ENCODE results near the gene TP53TG5. TPM values are rescaled to one million over a fixed set of nuclear protein-coding genes. Genes with fewer than 3 reads are reported as not detected.

The TP53TG5 gene
- total RNA-seq, result not detected

GRCh38 chr20:45378191-45378590, at the start of gene TP53TG5:
Gene TP53TG5, minus strand, starts transcription at chr20:45378325. Its CDS starts 89 bp downstream, at chr20:45378236.
- DNase-seq, result no peak

- no peak for DNase-seq
Observed at GRCh38 chr20:45427236-45428149, 49.4 kb upstream of the TP53TG5 start.

- DNase-seq, result no peak
Observed at GRCh38 chr20:45426320-45427016, 48.3 kb upstream of the TP53TG5 start.

GRCh38 chr20:45425561-45425960, 47.4 kb upstream of the TP53TG5 start:
- no peak for DNase-seq

- DNase-seq, result no peak
Observed at GRCh38 chr20:45423700-45424099, 45.6 kb upstream of the TP53TG5 start.

- DNase-seq, result no peak
Observed at GRCh38 chr20:45420125-45420524, 42.0 kb upstream of the TP53TG5 start.

GRCh38 chr20:45419188-45420091, 41.3 kb upstream of the TP53TG5 start:
- DNase-seq, result peak; percentile 4

- no peak for DNase-seq
Observed at GRCh38 chr20:45416917-45417316, 38.8 kb upstream of the TP53TG5 start.

GRCh38 chr20:45415822-45416637, 37.9 kb upstream of the TP53TG5 start, which contains the start of gene PIGT:
Gene PIGT, plus strand, starts transcription at chr20:45416141. Its CDS starts 16 bp downstream, at chr20:45416157.
- peak; percentile 93 for DNase-seq

- no peak for DNase-seq
Observed at GRCh38 chr20:45413479-45413878, 35.4 kb upstream of the TP53TG5 start.

- DNase-seq, result no peak
Observed at GRCh38 chr20:45412653-45413052, 34.5 kb upstream of the TP53TG5 start.

GRCh38 chr20:45410887-45411286, 32.8 kb upstream of the TP53TG5 start:
- DNase-seq, result no peak

GRCh38 chr20:45409521-45410272, 31.6 kb upstream of the TP53TG5 start:
- no peak for DNase-seq

- no peak for DNase-seq
Observed at GRCh38 chr20:45408646-45409213, 30.6 kb upstream of the TP53TG5 start.

GRCh38 chr20:45407783-45408645, 29.9 kb upstream of the TP53TG5 start, which contains the start of gene DBNDD2:
Gene DBNDD2, plus strand, starts transcription at chr20:45408289. Its CDS starts 179 bp downstream, at chr20:45408468.
- DNase-seq, result no peak

GRCh38 chr20:45407067-45407745, 29.1 kb upstream of the TP53TG5 start:
- peak; percentile 30 for DNase-seq

- peak; percentile 20 for DNase-seq
Observed at GRCh38 chr20:45406260-45407066, 28.3 kb upstream of the TP53TG5 start.
